ENCODE results near the gene BCAM.
"Not testable (repeated sequence)": the region's sequence is repeated elsewhere in the genome, so short reads cannot be mapped to it uniquely, and the experiment has no call there.

Gene BCAM

GRCh38 chr19:44818466-44819031 is 9.6 kb downstream of the BCAM start:
- no peak for FAIRE-seq

- FAIRE-seq = no peak
Measured at GRCh38 chr19:44819246-44819832, 10.4 kb downstream of the BCAM start.

GRCh38 chr19:44820648-44821609 is 12.0 kb downstream of the BCAM start:
- no peak for FAIRE-seq

- no peak for FAIRE-seq
Measured at GRCh38 chr19:44822177-44822576, 13.3 kb downstream of the BCAM start.

GRCh38 chr19:44822670-44823372 is 13.9 kb downstream of the BCAM start:
- FAIRE-seq = no peak

DNA sequence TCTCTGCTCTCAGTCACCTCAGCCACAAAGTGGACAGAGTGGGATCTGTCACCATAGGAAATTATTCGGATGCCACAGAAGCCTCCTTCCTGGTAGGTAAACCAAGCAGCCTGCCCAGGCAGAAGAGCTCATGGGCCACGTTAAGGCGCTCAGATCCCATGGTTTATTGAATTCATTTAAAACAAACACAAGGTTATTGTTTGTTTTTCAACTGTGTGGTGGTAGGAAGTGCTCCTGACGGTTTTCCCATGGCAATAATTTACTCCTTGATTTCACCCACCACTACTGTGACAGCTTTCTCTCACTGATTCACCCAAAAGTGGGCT is 14.4 kb downstream of the BCAM start:
- no peak for FAIRE-seq

GRCh38 chr19:44824761-44825160 is 15.9 kb downstream of the BCAM start:
- FAIRE-seq = no peak

DNA sequence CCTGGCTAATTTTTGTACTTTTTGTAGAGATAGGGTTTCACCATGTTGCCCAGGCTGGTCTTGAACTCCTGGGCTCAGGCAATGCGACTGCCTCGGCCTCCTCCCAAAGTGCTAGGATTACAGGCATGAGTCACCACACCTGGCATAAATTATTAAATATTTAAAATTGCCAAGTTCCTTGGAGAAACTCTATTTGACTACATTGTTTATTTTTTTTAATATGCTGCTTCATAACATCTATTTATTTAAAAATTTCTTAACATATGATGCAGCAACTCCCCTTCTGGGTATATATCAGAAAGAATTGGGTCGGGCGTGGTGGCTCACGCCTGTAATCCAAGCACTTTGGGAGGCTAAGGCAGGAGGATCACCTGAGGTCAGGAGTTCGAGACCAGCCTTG is 24.0 kb downstream of the BCAM start:
- FAIRE-seq = not testable (repeated sequence)

GRCh38 chr19:44834399-44834798 is 25.5 kb downstream of the BCAM start:
- FAIRE-seq = not testable (repeated sequence)

- FAIRE-seq = no peak
Measured at GRCh38 chr19:44839276-44839675, 30.4 kb downstream of the BCAM start.

- FAIRE-seq = no peak
Measured at GRCh38 chr19:44840811-44841210, 31.9 kb downstream of the BCAM start.

GRCh38 chr19:44841231-44841630 is 32.3 kb downstream of the BCAM start:
- FAIRE-seq = no peak

- FAIRE-seq = no peak
Measured at GRCh38 chr19:44845286-44845611, 36.3 kb downstream of the BCAM start.

GRCh38 chr19:44845612-44846454 is 36.9 kb downstream of the BCAM start, which contains the start of gene NECTIN2:
Gene NECTIN2 (plus strand): TSS chr19:44846297. CDS start chr19:44846526, 229 bp downstream.
- no peak for FAIRE-seq

- FAIRE-seq = no peak
Measured at GRCh38 chr19:44846455-44847143, 37.7 kb downstream of the BCAM start.

DNA sequence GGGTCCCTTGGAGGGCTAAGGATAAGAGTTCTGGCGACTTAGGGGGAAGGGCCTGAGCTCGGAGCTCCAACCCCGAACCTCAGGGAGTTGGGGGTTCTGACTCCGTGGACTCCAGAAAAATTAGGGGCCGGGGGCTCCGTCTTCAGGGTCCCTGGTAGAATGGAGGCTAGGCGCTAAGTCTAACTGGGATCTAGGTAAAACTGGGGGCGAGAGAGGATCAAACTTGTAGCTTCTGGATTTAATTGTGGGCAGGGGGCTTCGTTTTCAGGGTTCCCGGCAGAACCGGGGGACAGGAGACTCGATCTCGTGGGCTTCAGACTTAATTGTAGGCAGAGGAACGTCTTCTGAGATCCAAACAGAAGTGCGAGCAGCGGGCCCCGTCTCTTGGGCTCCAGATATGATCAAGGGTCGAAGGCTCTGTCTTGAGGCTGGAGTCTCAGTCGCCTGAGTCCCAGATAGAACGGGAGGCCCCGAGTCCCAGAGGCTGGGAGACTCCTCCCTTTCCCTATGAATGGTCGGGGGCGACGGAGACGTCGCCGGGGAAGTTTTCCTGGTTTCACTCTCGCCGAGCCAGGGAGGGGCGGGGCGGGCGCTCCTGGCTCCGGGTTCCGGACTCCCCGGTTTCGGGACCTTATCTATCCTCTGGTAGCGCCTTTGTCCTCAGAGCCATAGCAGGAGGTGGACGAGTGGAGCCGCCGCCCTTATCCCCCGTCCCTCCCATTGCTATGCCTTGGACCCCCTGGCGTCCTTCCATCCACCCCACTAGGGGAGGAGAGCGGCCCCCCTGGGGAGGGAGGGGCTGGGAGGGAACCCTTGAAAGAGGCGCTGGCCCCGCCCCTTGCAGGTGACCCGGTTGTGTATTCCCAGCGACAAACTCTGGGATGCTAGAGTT is 38.5 kb downstream of the BCAM start:
- FAIRE-seq = no peak

DNA sequence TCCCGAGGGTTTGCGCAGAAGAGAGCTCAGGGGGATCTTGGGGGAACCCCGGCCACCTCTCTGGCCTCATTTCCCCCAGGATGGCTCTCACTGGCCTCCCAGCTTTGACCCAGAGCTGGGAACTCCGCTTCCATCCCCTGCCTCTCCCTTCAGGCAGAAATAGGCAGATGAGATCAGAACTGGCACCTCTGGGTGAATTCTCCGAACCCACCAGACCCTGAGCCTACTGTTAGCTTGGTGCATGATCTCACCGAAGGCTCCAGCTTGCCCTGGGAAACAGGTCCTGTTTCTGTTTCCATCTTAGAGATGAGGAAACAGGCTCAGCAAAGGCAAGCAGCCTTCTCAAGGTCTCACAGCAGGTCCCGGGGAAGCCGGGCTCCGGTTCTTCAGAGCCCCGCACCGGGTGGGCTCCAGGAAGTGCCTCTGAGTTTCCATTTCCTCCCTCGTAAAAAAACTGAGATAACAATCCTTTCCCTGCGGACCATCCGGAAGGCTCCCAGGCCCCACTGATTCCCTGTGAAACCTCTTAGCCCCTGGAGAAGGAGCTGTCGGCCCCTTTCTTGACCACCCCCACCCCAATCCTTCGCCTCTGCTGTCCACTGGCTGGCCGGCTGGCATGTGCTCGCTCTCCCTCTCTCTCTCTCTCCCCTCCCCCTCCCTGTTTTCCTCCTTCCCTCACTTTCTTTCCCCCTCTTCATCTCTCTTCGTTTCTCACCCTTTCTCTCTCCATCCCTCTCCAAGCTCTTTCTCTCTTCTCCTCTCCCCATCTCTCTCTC is 39.3 kb downstream of the BCAM start:
- FAIRE-seq = no peak

- FAIRE-seq = no peak
Measured at GRCh38 chr19:44848812-44849447, 40.0 kb downstream of the BCAM start.

GRCh38 chr19:44850641-44851109 is 41.8 kb downstream of the BCAM start:
- no peak for FAIRE-seq

Data from colon (tissue), 2 donors.